Motor neuron (in vitro differentiated cells): Measurements from ENCODE around the gene CYFIP1. TPM values are rescaled to one million over a fixed set of nuclear protein-coding genes. Genes with fewer than 3 reads are reported as not detected.

Experiments used
- ATAC-seq, 8 experiments: fragments of 200-7000 bp; cut with Tn5 transposase; replicated peaks in 6 of 8; 2 replicates each; pipeline ENCODE4 v1.8.0; 2021; ENCODE audit warnings: mild to moderate bottlenecking in 8 of 8, moderate library complexity in 8 of 8
- H3K27ac ChIP-seq, 2 donors: fragments of 250-450 bp; sonication (Bioruptor Pico); 2 replicates each; pipeline ENCODE4 v1.9.0; 2021; ENCODE audit warnings: antibody characterized with exemption in 2 of 2, mild to moderate bottlenecking in 2 of 2, moderate library complexity in 1 of 2
- H3K4me1 ChIP-seq, 2 donors: fragments of 250-450 bp; sonication (Bioruptor Pico); replicated peaks in 1 of 2; 2 replicates each; pipeline ENCODE4 v1.6.1; 2021; ENCODE audit warnings: antibody characterized with exemption in 2 of 2, mild to moderate bottlenecking in 2 of 2, moderate library complexity in 1 of 2
- H3K4me3 ChIP-seq, 5 donors: fragments of 250-450 bp; sonication (Bioruptor Pico); 2 replicates each; pipeline ENCODE4 v1.9.0; 2021; ENCODE audit warnings: antibody characterized with exemption in 5 of 5, mild to moderate bottlenecking in 5 of 5, moderate library complexity in 4 of 5
- WGBS, 10 experiments: fragments of 450-650 bp; shearing (Covaris generic); methylation state at CpG; one replicate each; pipeline ENCODE4 v1.0.0; 2022; 5-methylcytosine and 5-hydroxymethylcytosine counted together
- in situ Hi-C, 9 experiments: fragments of 400-800 bp; cut with MboI; loops; one replicate each; pipeline ENCODE4 v1.15.0; 2021; ENCODE audit warnings: low sequenced_read_pairs in 9 of 9, low pct_unique_long_range_greater_than_20kb in 2 of 9; ENCODE audit not compliant: unreplicated experiment in 9 of 9
- total RNA-seq, 8 experiments: library from RNA; unstranded; fragments of 300-600 nt; gene quantifications; 2 replicates each; pipeline versions ENCODE4 v1.2.3 to v1.2.4, GENCODE V29; 2022

The CYFIP1 gene
- total RNA-seq, 8 experiments from 2014 or later = 13.2 to 76.1 (median 31.8) TPM

GRCh38 chr15:22902578-22902977 is 77.6 kb downstream of the CYFIP1 start:
- Histone ChIP-seq H3K4me3 (no peak overlapping the region), H3K4me1 (no peaks in the 10 kb centered on the region), H3K27ac (no peak overlapping the region)
- 80 to 100% (median 90%) methylated on average over 2 to 5 of the region's 12 CpGs; no CpG with 5 or more reads in 5 of the 10 experiments for WGBS, 10 experiments
- in situ Hi-C loops = no loop called here
- no peak for ATAC-seq

- in situ Hi-C loops = no loop called here
- 83 to 100% (median 100%) methylated on average over 1 to 9 of the region's 11 CpGs; no CpG with 5 or more reads in 3 of the 10 experiments for WGBS, 10 experiments
- Histone ChIP-seq H3K27ac (no peak overlapping the region), H3K4me1 (no peaks in the 10 kb centered on the region), H3K4me3 (no peak overlapping the region)
- no peak for ATAC-seq
These were observed 78.1 kb downstream of the CYFIP1 start for GRCh38 chr15:22902046-22902445.

GRCh38 chr15:22895465-22896190 is 84.5 kb downstream of the CYFIP1 start:
- in situ Hi-C loops = loop anchor here in 1 of 9 experiments (25.0 kb wide), 1 partner anchor 92 kb away; the partner anchor contains the start of gene CYFIP1
- 0 to 100% (median 88%) methylated on average over 1 to 3 of the region's 10 CpGs; no CpG with 5 or more reads in 3 of the 10 experiments for WGBS, 10 experiments
- ATAC-seq = peak in 3 of 8 experiments; percentile 51 to 99 (median 98)
- no peaks in the 10 kb centered on the region for H3K4me1 ChIP-seq
- H3K27ac ChIP-seq = no peak overlapping the region
- H3K4me3 ChIP-seq = no peak overlapping the region

- Histone ChIP-seq H3K4me1 (no peaks in the 10 kb centered on the region), H3K27ac (no peak overlapping the region), H3K4me3 (no peak overlapping the region)
- WGBS, 10 experiments = 80 to 100% (median 94%) methylated on average over 1 to 4 of the region's 13 CpGs; no CpG with 5 or more reads in 2 of the 10 experiments
- in situ Hi-C loops = loop anchor here in 1 of 9 experiments (25.0 kb wide), 1 partner anchor 93 kb away; the partner anchor contains the start of gene CYFIP1
- ATAC-seq = no peak
These were observed 86.3 kb downstream of the CYFIP1 start for GRCh38 chr15:22893881-22894280.

GRCh38 chr15:22893081-22893480 is 87.1 kb downstream of the CYFIP1 start:
- H3K4me3 ChIP-seq = no peak overlapping the region
- ATAC-seq = no peak
- in situ Hi-C loops = loop anchor here in 1 of 9 experiments (25.0 kb wide), 1 partner anchor 94 kb away; the partner anchor contains the start of gene CYFIP1
- 40 to 100% (median 88%) methylated on average over 2 to 7 of the region's 17 CpGs for WGBS, 10 experiments
- H3K27ac ChIP-seq = no peak overlapping the region
- no peaks in the 10 kb centered on the region for H3K4me1 ChIP-seq

- H3K4me3 ChIP-seq = no peak overlapping the region
- ATAC-seq = no peak
- WGBS, 10 experiments = 60 to 100% (median 90%) methylated on average over 1 to 7 of the region's 9 CpGs; no CpG with 5 or more reads in 2 of the 10 experiments
- H3K4me1 ChIP-seq = no peaks in the 10 kb centered on the region
- no peak overlapping the region for H3K27ac ChIP-seq
- in situ Hi-C loops = loop anchor here in 1 of 9 experiments (25.0 kb wide), 1 partner anchor 95 kb away; the partner anchor contains the start of gene CYFIP1
These were observed 87.8 kb downstream of the CYFIP1 start for GRCh38 chr15:22892333-22892732.

GRCh38 chr15:22891426-22892210 is 88.5 kb downstream of the CYFIP1 start:
- H3K4me1 ChIP-seq = no peaks in the 10 kb centered on the region
- H3K27ac ChIP-seq = no peak overlapping the region
- WGBS, 10 experiments = 90 to 100% (median 94%) methylated on average over 1 to 20 of the region's 33 CpGs; no CpG with 5 or more reads in 2 of the 10 experiments
- in situ Hi-C loops = loop anchor here in 1 of 9 experiments (25.0 kb wide), 1 partner anchor 96 kb away; the partner anchor contains the start of gene CYFIP1
- no peak overlapping the region for H3K4me3 ChIP-seq
- no peak for ATAC-seq

- no peak for ATAC-seq
- H3K4me1 ChIP-seq = no peaks in the 10 kb centered on the region
- in situ Hi-C loops = loop anchor here in 1 of 9 experiments (25.0 kb wide), 1 partner anchor 97 kb away; the partner anchor contains the start of gene CYFIP1
- H3K4me3 ChIP-seq = no peak overlapping the region
- no peak overlapping the region for H3K27ac ChIP-seq
- 100% methylated on average over 1 of the region's 11 CpGs; no CpG with 5 or more reads in 8 of the 10 experiments for WGBS, 10 experiments
These were observed 89.9 kb downstream of the CYFIP1 start for GRCh38 chr15:22890296-22890695.

- no peak for ATAC-seq
- Histone ChIP-seq H3K27ac (no peak overlapping the region), H3K4me3 (no peak overlapping the region), H3K4me1 (no peaks in the 10 kb centered on the region)
- in situ Hi-C loops = loop anchor here in 1 of 9 experiments (25.0 kb wide), 1 partner anchor 98 kb away; the partner anchor contains the start of gene CYFIP1
- WGBS, 10 experiments = 80 to 100% (median 98%) methylated on average over 1 to 6 of the region's 14 CpGs; no CpG with 5 or more reads in 2 of the 10 experiments
These were observed 90.9 kb downstream of the CYFIP1 start for GRCh38 chr15:22889146-22889818.

GRCh38 chr15:22888120-22888859 is 91.9 kb downstream of the CYFIP1 start:
- H3K27ac ChIP-seq = no peak overlapping the region
- 20 to 100% (median 94%) methylated on average over 1 to 9 of the region's 9 CpGs; no CpG with 5 or more reads in 1 of the 10 experiments for WGBS, 10 experiments
- no peak overlapping the region for H3K4me3 ChIP-seq
- peak; percentile 36 to 98 (median 92) for ATAC-seq
- H3K4me1 ChIP-seq = no peaks in the 10 kb centered on the region
- in situ Hi-C loops = loop anchor here in 1 of 9 experiments (25.0 kb wide), 1 partner anchor 99 kb away; the partner anchor contains the start of gene CYFIP1

- H3K4me1 ChIP-seq = no peaks in the 10 kb centered on the region
- H3K4me3 ChIP-seq = no peak overlapping the region
- in situ Hi-C loops = loop anchor here in 1 of 9 experiments (25.0 kb wide), 1 partner anchor 100 kb away; the partner anchor contains the start of gene CYFIP1
- ATAC-seq = peak in 7 of 8 experiments; percentile 45 to 77 (median 62)
- no peak overlapping the region for H3K27ac ChIP-seq
- WGBS, 10 experiments = 64 to 100% (median 93%) methylated on average over 1 to 9 of the region's 14 CpGs; no CpG with 5 or more reads in 2 of the 10 experiments
These were observed 92.8 kb downstream of the CYFIP1 start for GRCh38 chr15:22887157-22887951.
